ENCODE data around the gene MFGE8.

MFGE8 gene

GRCh38 chr15:88906551-88906950, 6.6 kb downstream of the MFGE8 start:
- Histone ChIP-seq H3K4me3 (ENCODE audit: low read depth, low read length) (no peak overlapping the region), H3K27me3 (ENCODE audit: insufficient read depth, low read depth, severe bottlenecking) (no peaks in the 10 kb centered on the region), H3K27ac (no peak overlapping the region), H3K9me3 (ENCODE audit: severe bottlenecking) (no peaks in the 10 kb centered on the region), H3K36me3 (peaks cover 61% of the 10 kb centered on the region)
- DNase-seq, result no peak
- no peak for TF ChIP-seq CTCF (IDR thresholded peaks at IDR 0.05; ENCODE audit: low read depth, low read length)

GRCh38 chr15:88906130-88906529, 7.0 kb downstream of the MFGE8 start:
- no peak for DNase-seq
- H3K9me3 ChIP-seq (ENCODE audit: severe bottlenecking), result no peaks in the 10 kb centered on the region
- TF ChIP-seq CTCF (IDR thresholded peaks at IDR 0.05; ENCODE audit: low read depth, low read length), result no peak
- no peaks in the 10 kb centered on the region for H3K27me3 ChIP-seq (ENCODE audit: insufficient read depth, low read depth, severe bottlenecking)
- H3K27ac ChIP-seq, result no peak overlapping the region
- no peak overlapping the region for H3K4me3 ChIP-seq (ENCODE audit: low read depth, low read length)
- H3K36me3 ChIP-seq, result peaks cover 61% of the 10 kb centered on the region

- no peak overlapping the region for H3K27ac ChIP-seq
- TF ChIP-seq CTCF (IDR thresholded peaks at IDR 0.05; ENCODE audit: low read depth, low read length), result no peak
Measured at GRCh38 chr15:88905576-88905975, 7.6 kb downstream of the MFGE8 start.

GRCh38 chr15:88904624-88905327, 8.4 kb downstream of the MFGE8 start:
- no peaks in the 10 kb centered on the region for H3K9me3 ChIP-seq (ENCODE audit: severe bottlenecking)
- H3K36me3 ChIP-seq, result peaks cover 53% of the 10 kb centered on the region
- TF ChIP-seq CTCF (IDR thresholded peaks at IDR 0.05; ENCODE audit: low read depth, low read length), result peak; percentile 96
- H3K4me3 ChIP-seq (ENCODE audit: low read depth, low read length), result no peak overlapping the region
- no peak overlapping the region for H3K27ac ChIP-seq
- H3K27me3 ChIP-seq (ENCODE audit: insufficient read depth, low read depth, severe bottlenecking), result no peaks in the 10 kb centered on the region
- DNase-seq, result peak; percentile 81

More at GRCh38 chr15:88905576-88905975, 7.6 kb downstream of the MFGE8 start:
- no peak for DNase-seq
- Histone ChIP-seq H3K27me3 (ENCODE audit: insufficient read depth, low read depth, severe bottlenecking) (no peaks in the 10 kb centered on the region), H3K9me3 (ENCODE audit: severe bottlenecking) (no peaks in the 10 kb centered on the region), H3K4me3 (ENCODE audit: low read depth, low read length) (no peak overlapping the region), H3K36me3 (peaks cover 61% of the 10 kb centered on the region)

GRCh38 chr15:88904257-88904623, 8.9 kb downstream of the MFGE8 start:
- H3K4me3 ChIP-seq (ENCODE audit: low read depth, low read length), result no peak overlapping the region
- peaks cover 47% of the 10 kb centered on the region for H3K36me3 ChIP-seq
- H3K27me3 ChIP-seq (ENCODE audit: insufficient read depth, low read depth, severe bottlenecking), result no peaks in the 10 kb centered on the region
- no peak for TF ChIP-seq CTCF (IDR thresholded peaks at IDR 0.05; ENCODE audit: low read depth, low read length)
- H3K27ac ChIP-seq, result no peak overlapping the region
- no peak for DNase-seq
- no peaks in the 10 kb centered on the region for H3K9me3 ChIP-seq (ENCODE audit: severe bottlenecking)

GRCh38 chr15:88902846-88903245, 10.3 kb downstream of the MFGE8 start:
- H3K36me3 ChIP-seq, result peaks cover 38% of the 10 kb centered on the region
- DNase-seq, result no peak
- no peak for TF ChIP-seq CTCF (IDR thresholded peaks at IDR 0.05; ENCODE audit: low read depth, low read length)
- no peak overlapping the region for H3K4me3 ChIP-seq (ENCODE audit: low read depth, low read length)
- H3K27me3 ChIP-seq (ENCODE audit: insufficient read depth, low read depth, severe bottlenecking), result no peaks in the 10 kb centered on the region
- no peaks in the 10 kb centered on the region for H3K9me3 ChIP-seq (ENCODE audit: severe bottlenecking)
- no peak overlapping the region for H3K27ac ChIP-seq

Data from WERI-Rb-1 (cell line).